ENCODE results near the gene C16orf78.

GRCh38 chr16:49439050-49439449 is 65.4 kb downstream of the C16orf78 start:
- TF ChIP-seq, protein P1, sequence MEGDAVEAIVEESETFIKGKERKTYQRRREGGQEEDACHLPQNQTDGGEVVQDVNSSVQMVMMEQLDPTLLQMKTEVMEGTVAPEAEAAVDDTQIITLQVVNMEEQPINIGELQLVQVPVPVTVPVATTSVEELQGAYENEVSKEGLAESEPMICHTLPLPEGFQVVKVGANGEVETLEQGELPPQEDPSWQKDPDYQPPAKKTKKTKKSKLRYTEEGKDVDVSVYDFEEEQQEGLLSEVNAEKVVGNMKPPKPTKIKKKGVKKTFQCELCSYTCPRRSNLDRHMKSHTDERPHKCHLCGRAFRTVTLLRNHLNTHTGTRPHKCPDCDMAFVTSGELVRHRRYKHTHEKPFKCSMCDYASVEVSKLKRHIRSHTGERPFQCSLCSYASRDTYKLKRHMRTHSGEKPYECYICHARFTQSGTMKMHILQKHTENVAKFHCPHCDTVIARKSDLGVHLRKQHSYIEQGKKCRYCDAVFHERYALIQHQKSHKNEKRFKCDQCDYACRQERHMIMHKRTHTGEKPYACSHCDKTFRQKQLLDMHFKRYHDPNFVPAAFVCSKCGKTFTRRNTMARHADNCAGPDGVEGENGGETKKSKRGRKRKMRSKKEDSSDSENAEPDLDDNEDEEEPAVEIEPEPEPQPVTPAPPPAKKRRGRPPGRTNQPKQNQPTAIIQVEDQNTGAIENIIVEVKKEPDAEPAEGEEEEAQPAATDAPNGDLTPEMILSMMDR (IDR thresholded peaks at IDR 0.05; ENCODE audit: control extremely low read depth in 1 of 3, insufficient read depth in 1 of 3, low read depth in 1 of 3, low read length in 3 of 3) = no peak
- TF ChIP-seq CEBPB (IDR thresholded peaks at IDR 0.05; ENCODE audit: low read depth, low read length) = no peak
- TF ChIP-seq GABPA (IDR thresholded peaks at IDR 0.05; ENCODE audit: borderline replicate concordance, insufficient read depth, low read length) = no peak
- TF ChIP-seq EZH2 (IDR thresholded peaks at IDR 0.05; ENCODE audit: low read depth, low read length, severe bottlenecking) = no peak
- TF ChIP-seq CREB1 (IDR thresholded peaks at IDR 0.05) = no peak
- no peak for TF ChIP-seq SUZ12 (IDR thresholded peaks at IDR 0.05; ENCODE audit: low read length)
- TF ChIP-seq NRF1 (IDR thresholded peaks at IDR 0.05; ENCODE audit: low read depth, low read length) = no peak
- TF ChIP-seq RAD21 (IDR thresholded peaks at IDR 0.05 in 1 of 2, conservative IDR thresholded peaks at IDR 0.05 in 1 of 2; ENCODE audit: low read depth in 2 of 2, low read length in 2 of 2) = no peak
- TF ChIP-seq, protein P2, sequence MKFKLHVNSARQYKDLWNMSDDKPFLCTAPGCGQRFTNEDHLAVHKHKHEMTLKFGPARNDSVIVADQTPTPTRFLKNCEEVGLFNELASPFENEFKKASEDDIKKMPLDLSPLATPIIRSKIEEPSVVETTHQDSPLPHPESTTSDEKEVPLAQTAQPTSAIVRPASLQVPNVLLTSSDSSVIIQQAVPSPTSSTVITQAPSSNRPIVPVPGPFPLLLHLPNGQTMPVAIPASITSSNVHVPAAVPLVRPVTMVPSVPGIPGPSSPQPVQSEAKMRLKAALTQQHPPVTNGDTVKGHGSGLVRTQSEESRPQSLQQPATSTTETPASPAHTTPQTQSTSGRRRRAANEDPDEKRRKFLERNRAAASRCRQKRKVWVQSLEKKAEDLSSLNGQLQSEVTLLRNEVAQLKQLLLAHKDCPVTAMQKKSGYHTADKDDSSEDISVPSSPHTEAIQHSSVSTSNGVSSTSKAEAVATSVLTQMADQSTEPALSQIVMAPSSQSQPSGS (IDR thresholded peaks at IDR 0.05; ENCODE audit: low read length) = no peak
